ENCODE data around the gene UMAD1.
"Not testable (repeated sequence)": the region's sequence is repeated elsewhere in the genome, so short reads cannot be mapped to it uniquely, and the experiment has no call there.

Gene UMAD1

DNA sequence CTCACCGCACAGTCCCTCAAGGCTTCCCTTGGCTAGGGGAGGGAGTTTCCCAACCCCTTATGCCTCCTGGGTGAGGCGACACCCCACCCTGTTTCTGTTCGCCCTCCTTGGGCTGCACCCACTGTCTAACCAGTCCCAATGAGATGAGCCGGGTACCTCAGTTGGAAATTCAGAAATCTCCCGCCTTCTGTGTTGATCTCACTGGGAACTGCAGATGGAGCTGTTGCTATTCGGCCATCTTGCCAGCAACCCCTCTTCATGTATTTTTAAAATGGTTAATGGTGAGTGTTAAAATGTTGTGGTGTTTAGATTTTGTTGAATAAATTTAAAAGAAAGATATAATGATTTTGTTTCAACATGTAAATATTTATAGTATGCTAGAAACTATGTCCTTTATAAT is 22.0 kb downstream of the UMAD1 start:
- Histone ChIP-seq H3K36me3 (replicated peaks) (no peaks in the 10 kb centered on the region), H3K9me3 (no peaks in the 10 kb centered on the region), H3K4me3 (no peak overlapping the region), H3K27me3 (ENCODE audit: low read depth) (no peaks in the 10 kb centered on the region), H3K4me1 (peaks cover 27% of the 10 kb centered on the region)
- in situ Hi-C loops (cut with MboI; ENCODE audit: low sequenced_read_pairs), result loop anchor here (25.0 kb wide), 1 partner anchor 550 kb away; no protein-coding TSS in a partner anchor
- peak in 1 of 2 experiments; percentile 26 for DNase-seq (ENCODE audit: low spot score in 2 of 2)

DNA sequence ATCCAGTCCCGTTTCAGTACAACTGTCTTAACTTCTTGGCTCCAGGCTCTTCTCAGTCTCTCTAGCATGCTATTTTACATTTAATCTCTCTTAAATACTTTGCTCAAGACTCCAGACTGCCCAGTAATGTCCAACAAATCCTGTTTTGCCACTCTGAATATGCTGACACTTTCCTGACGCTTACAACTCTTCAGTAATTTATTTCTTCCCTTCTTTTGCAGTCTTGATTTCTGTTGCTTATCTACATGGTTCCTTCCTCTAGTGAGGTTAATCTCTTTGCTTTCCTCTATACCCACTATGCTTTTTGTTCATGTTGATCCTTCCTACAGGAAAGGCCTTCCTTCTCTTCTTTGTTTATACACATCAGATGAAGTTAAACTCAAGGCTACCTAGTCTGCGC is 23.7 kb downstream of the UMAD1 start:
- H3K4me3 ChIP-seq, result no peak overlapping the region
- peaks cover 27% of the 10 kb centered on the region for H3K4me1 ChIP-seq
- DNase-seq (ENCODE audit: low spot score in 2 of 2), result peak in 1 of 2 experiments; percentile 83
- no peaks in the 10 kb centered on the region for H3K36me3 ChIP-seq (replicated peaks)
- in situ Hi-C loops (cut with MboI; ENCODE audit: low sequenced_read_pairs), result loop anchor here (25.0 kb wide), 1 partner anchor 548 kb away; no protein-coding TSS in a partner anchor
- no peaks in the 10 kb centered on the region for H3K9me3 ChIP-seq
- H3K27me3 ChIP-seq (ENCODE audit: low read depth), result no peaks in the 10 kb centered on the region

DNA sequence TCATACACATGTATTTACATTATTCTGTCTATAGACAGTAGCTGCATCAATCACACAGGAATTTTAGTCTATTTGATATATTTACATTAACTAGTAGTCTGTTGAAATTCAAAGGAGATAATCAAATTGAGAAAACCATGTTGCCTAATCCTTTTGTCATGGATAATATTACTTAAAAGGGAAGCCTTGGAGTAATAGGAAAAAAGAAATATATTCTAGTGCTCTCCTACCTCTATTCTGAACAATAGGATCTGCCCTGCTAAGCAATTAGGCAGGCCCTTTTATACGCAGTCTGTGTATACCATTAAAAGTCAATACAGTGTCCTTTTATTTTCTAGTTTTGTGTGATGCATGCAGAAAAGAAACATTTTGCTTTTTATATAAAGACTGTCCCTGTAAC is 24.5 kb downstream of the UMAD1 start:
- Histone ChIP-seq H3K4me1 (peaks cover 27% of the 10 kb centered on the region), H3K9me3 (no peaks in the 10 kb centered on the region), H3K4me3 (no peak overlapping the region), H3K36me3 (replicated peaks) (no peaks in the 10 kb centered on the region), H3K27me3 (ENCODE audit: low read depth) (no peaks in the 10 kb centered on the region)
- peak in 1 of 2 experiments; percentile 90 for DNase-seq (ENCODE audit: low spot score in 2 of 2)
- in situ Hi-C loops (cut with MboI; ENCODE audit: low sequenced_read_pairs), result loop anchor here (25.0 kb wide), 1 partner anchor 547 kb away; no protein-coding TSS in a partner anchor

DNA sequence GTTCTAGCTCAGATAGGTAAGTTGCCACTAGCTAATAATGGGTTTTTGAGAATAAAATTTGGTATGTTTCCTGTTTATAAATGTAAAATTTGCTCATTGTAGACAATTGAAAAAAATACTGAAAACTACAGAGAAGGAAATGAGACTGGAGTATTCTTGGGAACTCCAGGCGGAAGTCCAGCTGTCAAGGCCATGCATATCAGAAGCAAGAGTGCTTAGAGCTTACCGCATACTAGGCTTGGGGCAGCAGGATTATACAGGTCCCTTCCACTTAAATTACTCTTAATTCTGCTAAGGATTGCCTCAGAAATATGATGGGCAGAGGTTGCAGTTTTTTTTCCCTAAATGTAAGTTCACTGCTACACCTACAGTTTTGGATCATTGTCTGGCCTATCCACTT is 26.6 kb downstream of the UMAD1 start:
- in situ Hi-C loops (cut with MboI; ENCODE audit: low sequenced_read_pairs), result loop anchor here (25.0 kb wide), 1 partner anchor 545 kb away; no protein-coding TSS in a partner anchor
- Histone ChIP-seq H3K4me1 (peaks cover 27% of the 10 kb centered on the region), H3K4me3 (no peak overlapping the region), H3K9me3 (no peaks in the 10 kb centered on the region), H3K36me3 (replicated peaks) (no peaks in the 10 kb centered on the region), H3K27me3 (ENCODE audit: low read depth) (no peaks in the 10 kb centered on the region)
- DNase-seq (ENCODE audit: low spot score in 2 of 2), result no peak

DNA sequence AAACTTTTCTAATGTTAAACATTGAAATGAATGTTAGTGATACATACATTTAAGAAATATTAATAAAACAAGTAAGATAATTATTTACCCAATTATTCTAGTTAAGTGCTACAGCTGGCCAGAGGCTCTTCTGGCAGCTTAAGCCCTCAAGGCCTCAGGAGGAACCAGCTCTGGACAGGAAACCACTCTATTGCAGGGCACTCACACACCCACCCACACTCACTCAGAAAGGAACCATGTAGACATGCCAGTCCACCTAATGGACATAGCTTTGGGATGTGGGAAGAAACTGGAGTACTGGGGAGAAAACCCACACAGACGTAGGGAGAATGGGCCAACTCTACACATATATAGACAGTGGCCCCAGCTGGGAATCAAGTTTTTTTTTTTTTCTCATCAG is 28.2 kb downstream of the UMAD1 start:
- Histone ChIP-seq H3K4me1 (peaks cover 18% of the 10 kb centered on the region), H3K4me3 (no peak overlapping the region), H3K9me3 (no peaks in the 10 kb centered on the region), H3K36me3 (replicated peaks) (no peaks in the 10 kb centered on the region), H3K27me3 (ENCODE audit: low read depth) (no peaks in the 10 kb centered on the region)
- DNase-seq (ENCODE audit: low spot score in 2 of 2), result no peak
- in situ Hi-C loops (cut with MboI; ENCODE audit: low sequenced_read_pairs), result loop anchor here (25.0 kb wide), 1 partner anchor 544 kb away; no protein-coding TSS in a partner anchor

DNA sequence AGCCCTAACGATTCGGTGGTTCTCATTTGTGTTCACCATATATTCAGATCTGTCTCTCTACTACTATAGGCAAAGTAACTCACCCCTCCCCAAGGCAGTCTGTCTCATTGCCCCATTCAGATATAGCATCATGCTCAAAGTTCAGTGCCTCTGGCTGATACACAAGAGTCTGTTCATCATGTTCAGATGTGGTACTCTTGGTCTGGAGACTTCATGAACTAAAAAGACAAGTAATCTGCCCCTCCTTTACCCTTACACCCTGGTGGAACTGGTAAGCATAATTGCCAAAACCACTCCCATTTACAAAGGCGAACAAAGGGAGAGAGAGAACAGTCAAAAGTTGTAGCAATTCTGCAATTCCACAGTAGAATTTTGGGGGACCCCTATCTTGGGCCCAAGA is 29.9 kb downstream of the UMAD1 start:
- no peaks in the 10 kb centered on the region for H3K27me3 ChIP-seq (ENCODE audit: low read depth)
- no peaks in the 10 kb centered on the region for H3K36me3 ChIP-seq (replicated peaks)
- in situ Hi-C loops (cut with MboI; ENCODE audit: low sequenced_read_pairs), result loop anchor here (25.0 kb wide), 1 partner anchor 542 kb away; no protein-coding TSS in a partner anchor
- H3K9me3 ChIP-seq, result no peaks in the 10 kb centered on the region
- no peak overlapping the region for H3K4me3 ChIP-seq
- no peak for DNase-seq (ENCODE audit: low spot score in 2 of 2)
- H3K4me1 ChIP-seq, result no peaks in the 10 kb centered on the region

DNA sequence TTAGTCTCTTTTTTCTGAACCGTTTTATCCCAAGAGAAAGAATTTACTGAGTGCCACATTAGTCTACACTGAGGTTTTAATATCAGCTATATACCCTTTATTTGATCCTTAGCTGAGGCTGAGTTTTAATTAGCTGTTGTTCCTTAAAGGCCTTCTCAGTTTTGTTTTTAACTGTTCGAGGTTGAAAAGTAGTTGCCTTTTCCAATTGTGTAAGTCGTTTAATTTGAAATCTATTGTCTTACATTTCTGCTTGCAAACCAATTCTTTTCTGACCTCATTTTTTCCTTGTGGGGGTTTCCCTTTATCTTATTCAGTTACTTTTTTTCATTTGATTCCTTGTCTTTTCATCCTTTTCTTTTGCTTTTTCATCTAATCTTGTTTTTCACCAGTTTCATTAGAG is 30.8 kb downstream of the UMAD1 start:
- Histone ChIP-seq H3K4me3 (no peak overlapping the region), H3K9me3 (no peaks in the 10 kb centered on the region), H3K27me3 (ENCODE audit: low read depth) (no peaks in the 10 kb centered on the region), H3K4me1 (no peaks in the 10 kb centered on the region), H3K36me3 (replicated peaks) (no peaks in the 10 kb centered on the region)
- no peak for DNase-seq (ENCODE audit: low spot score in 2 of 2)
- in situ Hi-C loops (cut with MboI; ENCODE audit: low sequenced_read_pairs), result loop anchor here (25.0 kb wide), 1 partner anchor 541 kb away; no protein-coding TSS in a partner anchor

DNA sequence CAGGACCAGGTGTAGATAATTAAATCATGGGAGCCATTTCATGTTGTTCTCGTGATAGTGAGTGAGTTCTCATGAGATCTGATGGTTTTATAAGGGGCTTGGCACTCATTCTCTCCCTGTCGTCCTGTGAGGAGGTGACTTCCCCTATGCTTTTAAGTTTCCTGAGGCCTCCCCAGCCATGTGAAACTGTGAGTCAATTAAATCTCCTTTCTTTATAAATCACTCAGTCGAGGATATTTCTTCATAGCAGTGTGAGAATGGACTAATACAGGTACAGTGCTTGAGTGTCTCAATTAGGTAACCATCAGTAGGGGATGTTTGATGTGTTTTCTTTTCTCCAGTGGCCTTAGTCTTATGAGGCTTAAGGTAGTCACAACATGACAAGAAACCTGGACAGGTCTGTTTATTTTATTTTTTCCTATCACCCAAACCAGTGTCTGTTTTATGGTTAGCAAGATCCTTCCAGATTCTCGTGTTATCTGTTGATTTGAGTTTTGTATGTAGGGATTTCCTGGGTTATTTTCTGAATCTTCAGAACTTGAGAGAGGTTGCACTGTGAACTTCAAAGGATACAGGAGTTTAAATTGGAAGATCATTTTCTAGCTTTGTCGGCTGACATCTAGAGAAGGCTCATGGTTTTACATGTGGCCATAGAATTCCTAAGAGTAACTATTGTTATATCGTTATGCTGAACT is 32.1 kb downstream of the UMAD1 start:
- no peak for DNase-seq (ENCODE audit: low spot score in 2 of 2)
- Histone ChIP-seq H3K4me3 (no peak overlapping the region), H3K36me3 (replicated peaks) (peaks cover 3% of the 10 kb centered on the region), H3K27me3 (ENCODE audit: low read depth) (no peaks in the 10 kb centered on the region), H3K4me1 (no peaks in the 10 kb centered on the region), H3K9me3 (no peaks in the 10 kb centered on the region)
- in situ Hi-C loops (cut with MboI; ENCODE audit: low sequenced_read_pairs), result loop anchor here (25.0 kb wide), 1 partner anchor 540 kb away; no protein-coding TSS in a partner anchor

DNA sequence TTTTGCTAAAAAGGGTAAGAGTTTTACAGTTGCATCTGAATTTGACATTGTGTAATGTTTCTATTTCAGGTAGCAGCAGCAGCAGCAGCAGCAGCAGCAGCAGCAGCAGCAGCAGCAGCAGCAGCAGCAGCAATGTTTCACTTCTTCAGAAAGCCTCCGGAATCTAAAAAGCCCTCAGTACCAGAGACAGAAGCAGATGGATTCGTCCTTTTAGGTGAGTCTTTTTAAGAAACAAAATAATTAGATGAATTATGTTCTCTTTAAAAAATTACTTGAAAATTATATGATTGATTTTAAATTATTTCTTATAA is 32.6 kb downstream of the UMAD1 start:
- no peaks in the 10 kb centered on the region; the same call in 1 of the 2 replicates for H3K9me3 ChIP-seq
- H3K36me3 ChIP-seq (replicated peaks), result peaks cover 3% of the 10 kb centered on the region
- in situ Hi-C loops (cut with MboI; ENCODE audit: low sequenced_read_pairs), result loop anchor here (25.0 kb wide), 1 partner anchor 539 kb away; no protein-coding TSS in a partner anchor
- DNase-seq (ENCODE audit: low spot score in 2 of 2), result no peak
- H3K4me3 ChIP-seq, result no peak overlapping the region
- no peaks in the 10 kb centered on the region for H3K4me1 ChIP-seq
- no peaks in the 10 kb centered on the region for H3K27me3 ChIP-seq (ENCODE audit: low read depth)

DNA sequence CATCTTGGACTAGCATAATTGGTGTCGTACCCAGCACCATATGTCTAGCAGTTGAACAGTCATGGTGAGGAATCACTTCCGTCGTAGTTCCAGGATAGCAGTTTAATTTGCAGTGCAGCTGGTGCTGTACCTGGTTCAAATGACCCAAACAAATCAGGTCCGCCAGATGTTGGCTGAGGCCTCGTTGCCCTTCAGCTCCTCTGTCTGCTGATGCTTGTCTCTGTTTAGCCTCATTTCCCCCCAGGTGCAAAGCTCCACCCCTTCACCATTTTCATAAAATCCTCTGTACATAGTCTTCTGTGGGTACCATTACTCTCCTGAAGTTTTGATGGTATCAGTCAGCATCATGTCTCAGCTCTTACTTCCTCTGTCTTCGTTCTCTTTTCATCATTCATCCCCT is 35.1 kb downstream of the UMAD1 start:
- Histone ChIP-seq H3K4me1 (no peaks in the 10 kb centered on the region; the same call in 1 of the 2 replicates), H3K4me3 (no peak overlapping the region), H3K9me3 (no peaks in the 10 kb centered on the region; the same call in 1 of the 2 replicates), H3K27me3 (ENCODE audit: low read depth) (no peaks in the 10 kb centered on the region), H3K36me3 (replicated peaks) (peaks cover 3% of the 10 kb centered on the region)
- in situ Hi-C loops (cut with MboI; ENCODE audit: low sequenced_read_pairs), result no loop called here
- DNase-seq (ENCODE audit: low spot score in 2 of 2), result no peak

DNA sequence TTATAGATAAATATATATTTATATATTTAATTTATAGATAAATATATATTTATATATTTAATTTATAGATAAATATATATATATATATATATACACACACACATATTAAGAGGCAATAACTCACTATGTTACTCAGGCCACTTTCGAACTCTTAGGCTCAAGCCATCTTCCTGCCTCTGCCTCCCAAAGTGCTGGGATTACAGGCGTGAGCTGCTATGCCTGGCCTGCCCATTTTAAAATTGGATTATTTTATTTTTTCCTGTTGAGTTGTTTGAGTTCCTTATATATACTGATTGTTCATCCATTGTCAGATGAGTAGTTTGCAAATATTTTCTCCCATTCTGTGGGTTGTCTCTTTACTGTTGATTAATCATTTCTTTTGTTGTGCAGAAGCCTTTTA is 39.1 kb downstream of the UMAD1 start:
- H3K9me3 ChIP-seq; H3K4me3 ChIP-seq; in situ Hi-C loops (cut with MboI; ENCODE audit: low sequenced_read_pairs); H3K4me1 ChIP-seq; H3K27me3 ChIP-seq (ENCODE audit: low read depth); H3K36me3 ChIP-seq (replicated peaks): not testable (repeated sequence)
- DNase-seq (ENCODE audit: low spot score in 2 of 2), result peak; percentile 29 to 45

DNA sequence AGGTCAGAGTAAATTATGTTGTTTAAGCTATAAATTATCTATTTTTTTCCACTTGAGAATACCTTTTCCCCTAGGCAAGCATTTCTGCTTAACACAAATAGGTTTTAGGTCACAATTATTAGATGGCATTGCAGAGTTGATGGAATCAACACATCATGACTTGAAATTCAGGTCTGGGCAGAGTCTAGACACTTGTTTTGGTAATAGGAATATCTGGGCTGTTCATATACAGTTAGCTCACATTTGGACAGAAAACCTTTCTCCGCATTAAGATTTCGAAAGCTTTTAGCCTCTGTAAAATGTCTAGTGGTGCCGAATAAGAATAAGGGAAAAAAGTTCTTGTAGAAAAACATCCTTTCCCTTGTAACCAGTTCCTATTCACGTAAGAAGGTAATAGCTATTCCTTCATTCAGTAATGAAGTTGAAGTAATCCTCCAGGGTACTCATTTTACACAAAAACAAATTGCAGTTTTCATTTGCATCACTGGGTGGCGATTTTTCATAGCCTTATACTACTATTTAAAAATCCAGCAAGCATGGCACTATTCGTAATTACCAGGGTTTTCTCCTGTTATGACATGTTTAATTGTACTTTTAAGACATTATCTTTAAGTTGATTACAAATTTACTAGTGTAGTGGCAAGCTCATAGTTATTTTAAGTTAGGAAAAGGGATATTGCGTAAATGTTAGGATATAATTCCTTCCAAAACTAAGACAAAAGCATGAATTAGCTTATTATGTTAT is 40.8 kb downstream of the UMAD1 start:
- peaks cover 2% of the 10 kb centered on the region; the same call in 1 of the 2 replicates for H3K4me1 ChIP-seq
- H3K36me3 ChIP-seq (replicated peaks), result peaks cover 3% of the 10 kb centered on the region
- DNase-seq (ENCODE audit: low spot score in 2 of 2), result peak; percentile 64 to 72
- no peaks in the 10 kb centered on the region; the same call in 1 of the 2 replicates for H3K9me3 ChIP-seq
- in situ Hi-C loops (cut with MboI; ENCODE audit: low sequenced_read_pairs), result no loop called here
- H3K4me3 ChIP-seq, result no peak overlapping the region
- no peaks in the 10 kb centered on the region for H3K27me3 ChIP-seq (ENCODE audit: low read depth)

DNA sequence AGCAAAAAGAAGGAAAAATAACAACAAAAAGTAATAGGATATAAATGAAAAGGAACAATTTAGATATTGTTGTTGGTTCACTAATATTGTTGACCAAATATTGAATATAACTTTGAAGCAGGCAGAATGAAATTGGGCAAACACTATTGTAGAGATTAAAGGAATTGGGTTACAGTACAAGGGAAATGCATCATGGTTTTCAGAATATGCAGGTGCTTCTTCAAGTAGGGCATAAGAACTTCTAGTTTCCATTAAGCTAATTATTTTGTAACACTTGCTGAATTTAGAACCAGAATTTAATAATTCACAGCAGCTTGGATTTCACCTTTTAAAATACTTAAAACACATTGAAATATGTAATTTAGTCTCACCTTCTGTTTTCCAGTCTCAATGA is 41.4 kb downstream of the UMAD1 start:
- H3K36me3 ChIP-seq (replicated peaks), result peaks cover 3% of the 10 kb centered on the region
- no peaks in the 10 kb centered on the region; the same call in 1 of the 2 replicates for H3K9me3 ChIP-seq
- in situ Hi-C loops (cut with MboI; ENCODE audit: low sequenced_read_pairs), result no loop called here
- peaks cover 2% of the 10 kb centered on the region; the same call in 1 of the 2 replicates for H3K4me1 ChIP-seq
- no peaks in the 10 kb centered on the region for H3K27me3 ChIP-seq (ENCODE audit: low read depth)
- DNase-seq (ENCODE audit: low spot score in 2 of 2), result no peak
- no peak overlapping the region for H3K4me3 ChIP-seq

DNA sequence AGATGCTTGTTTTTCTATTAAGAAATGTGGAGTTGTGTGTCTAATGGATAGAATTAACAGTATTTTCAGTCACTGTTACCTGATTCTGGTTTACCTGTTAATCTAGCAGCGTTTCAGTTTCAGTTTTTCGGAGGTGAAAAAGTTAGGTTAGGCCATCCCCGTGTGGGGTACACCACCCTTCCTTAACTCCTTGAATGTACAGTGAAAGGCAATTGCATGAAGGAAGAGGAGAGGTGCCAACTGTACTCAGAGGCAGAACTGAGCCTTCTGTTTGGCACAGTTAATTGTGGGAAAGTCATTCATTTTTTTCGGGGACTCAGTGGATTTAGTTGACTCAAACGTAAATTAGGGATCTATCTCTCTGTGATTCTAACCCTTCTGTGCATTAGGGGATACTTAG is 42.3 kb downstream of the UMAD1 start:
- Histone ChIP-seq H3K27me3 (ENCODE audit: low read depth) (no peaks in the 10 kb centered on the region), H3K4me1 (peaks cover 2% of the 10 kb centered on the region; the same call in 1 of the 2 replicates), H3K4me3 (no peak overlapping the region), H3K9me3 (no peaks in the 10 kb centered on the region; the same call in 1 of the 2 replicates), H3K36me3 (replicated peaks) (no peaks in the 10 kb centered on the region)
- DNase-seq (ENCODE audit: low spot score in 2 of 2), result no peak
- in situ Hi-C loops (cut with MboI; ENCODE audit: low sequenced_read_pairs), result no loop called here

All from HAP-1 (cell line).